ENCODE results near the gene FOXC1.

FOXC1 gene

GRCh38 chr6:1584996-1585668 is 24.6 kb upstream of the FOXC1 start:
- DNase-seq (ENCODE audit: low read depth, low spot score): no peak

- no peak for DNase-seq (ENCODE audit: low read depth, low spot score)
Observed at GRCh38 chr6:1585669-1586049, 24.1 kb upstream of the FOXC1 start.

- no peak for DNase-seq (ENCODE audit: low read depth, low spot score)
Observed at GRCh38 chr6:1586256-1586655, 23.5 kb upstream of the FOXC1 start.

- no peak for DNase-seq (ENCODE audit: low read depth, low spot score)
Observed at GRCh38 chr6:1586861-1587450, 22.8 kb upstream of the FOXC1 start.

GRCh38 chr6:1587546-1587945 is 22.2 kb upstream of the FOXC1 start:
- peak; percentile 25 for DNase-seq (ENCODE audit: low read depth, low spot score)

GRCh38 chr6:1587977-1588376 is 21.7 kb upstream of the FOXC1 start:
- no peak for DNase-seq (ENCODE audit: low read depth, low spot score)

GRCh38 chr6:1589208-1589607 is 20.5 kb upstream of the FOXC1 start:
- no peak for DNase-seq (ENCODE audit: low read depth, low spot score)

- DNase-seq (ENCODE audit: low read depth, low spot score): no peak
Observed at GRCh38 chr6:1590580-1590979, 19.1 kb upstream of the FOXC1 start.

GRCh38 chr6:1591243-1591642 is 18.5 kb upstream of the FOXC1 start:
- no peak for DNase-seq (ENCODE audit: low read depth, low spot score)

GRCh38 chr6:1591926-1592325 is 17.8 kb upstream of the FOXC1 start:
- DNase-seq (ENCODE audit: low read depth, low spot score): no peak

GRCh38 chr6:1592852-1593251 is 16.9 kb upstream of the FOXC1 start:
- DNase-seq (ENCODE audit: low read depth, low spot score): no peak

GRCh38 chr6:1593286-1593957 is 16.3 kb upstream of the FOXC1 start:
- DNase-seq (ENCODE audit: low read depth, low spot score): no peak

- DNase-seq (ENCODE audit: low read depth, low spot score): no peak
Observed at GRCh38 chr6:1593958-1594314, 15.8 kb upstream of the FOXC1 start.

- DNase-seq (ENCODE audit: low read depth, low spot score): no peak
Observed at GRCh38 chr6:1594445-1595200, 15.1 kb upstream of the FOXC1 start.

GRCh38 chr6:1595271-1596087 is 14.2 kb upstream of the FOXC1 start:
- DNase-seq (ENCODE audit: low read depth, low spot score): no peak

GRCh38 chr6:1596088-1596852 is 13.4 kb upstream of the FOXC1 start:
- peak; percentile 76 for DNase-seq (ENCODE audit: low read depth, low spot score)

- no peak for DNase-seq (ENCODE audit: low read depth, low spot score)
Observed at GRCh38 chr6:1597121-1597744, 12.5 kb upstream of the FOXC1 start.

GRCh38 chr6:1597924-1598323 is 11.8 kb upstream of the FOXC1 start:
- DNase-seq (ENCODE audit: low read depth, low spot score): no peak

- DNase-seq (ENCODE audit: low read depth, low spot score): no peak
Observed at GRCh38 chr6:1598433-1598832, 11.3 kb upstream of the FOXC1 start.

GRCh38 chr6:1598886-1599285 is 10.8 kb upstream of the FOXC1 start:
- DNase-seq (ENCODE audit: low read depth, low spot score): no peak
